Measurements from ENCODE around the gene BOD1L1. TPM values are rescaled to one million over a fixed set of nuclear protein-coding genes. Genes with fewer than 3 reads are reported as not detected.
A peak's percentile ranks its signal among the peaks of the same experiment; 100 is the strongest.

BOD1L1 gene
- total and polyA plus RNA-seq, 2 donors (not counting 1 experiment from before 2014, with no cell fraction given) = 20.2 to 109 TPM

GRCh38 chr4:13539047-13539618, 88.4 kb downstream of the BOD1L1 start:
- H3K4me3 ChIP-seq (ENCODE audit: control extremely low read depth in 1 of 5, extremely low read depth in 1 of 5, insufficient read depth in 1 of 5, low read depth in 2 of 5, low read length in 4 of 5) = no peak overlapping the region
- ATAC-seq (ENCODE audit: low read depth) (no peak), DNase-seq (peak; percentile 38)
- no peaks in the 10 kb centered on the region for H4K20me1 ChIP-seq (ENCODE audit: control insufficient read depth, insufficient read depth, low read length, poor library complexity, severe bottlenecking)
- ChIA-PET CTCF (interaction anchor here (0.6 kb wide), 1 partner anchor 9 kb away, joined by 3 read pairs; no protein-coding TSS in a partner anchor), POLR2A (interaction anchor here (0.6 kb wide), 1 partner anchor 82 kb away, joined by 7 read pairs; no protein-coding TSS in a partner anchor)
- TF ChIP-seq EZH2 (IDR thresholded peaks at IDR 0.05; ENCODE audit: borderline replicate concordance, insufficient read depth, low read depth, low read length, poor library complexity, severe bottlenecking) = no peak
- TF ChIP-seq, protein P1, sequence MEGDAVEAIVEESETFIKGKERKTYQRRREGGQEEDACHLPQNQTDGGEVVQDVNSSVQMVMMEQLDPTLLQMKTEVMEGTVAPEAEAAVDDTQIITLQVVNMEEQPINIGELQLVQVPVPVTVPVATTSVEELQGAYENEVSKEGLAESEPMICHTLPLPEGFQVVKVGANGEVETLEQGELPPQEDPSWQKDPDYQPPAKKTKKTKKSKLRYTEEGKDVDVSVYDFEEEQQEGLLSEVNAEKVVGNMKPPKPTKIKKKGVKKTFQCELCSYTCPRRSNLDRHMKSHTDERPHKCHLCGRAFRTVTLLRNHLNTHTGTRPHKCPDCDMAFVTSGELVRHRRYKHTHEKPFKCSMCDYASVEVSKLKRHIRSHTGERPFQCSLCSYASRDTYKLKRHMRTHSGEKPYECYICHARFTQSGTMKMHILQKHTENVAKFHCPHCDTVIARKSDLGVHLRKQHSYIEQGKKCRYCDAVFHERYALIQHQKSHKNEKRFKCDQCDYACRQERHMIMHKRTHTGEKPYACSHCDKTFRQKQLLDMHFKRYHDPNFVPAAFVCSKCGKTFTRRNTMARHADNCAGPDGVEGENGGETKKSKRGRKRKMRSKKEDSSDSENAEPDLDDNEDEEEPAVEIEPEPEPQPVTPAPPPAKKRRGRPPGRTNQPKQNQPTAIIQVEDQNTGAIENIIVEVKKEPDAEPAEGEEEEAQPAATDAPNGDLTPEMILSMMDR (IDR thresholded peaks at IDR 0.05) = no peak
- peaks cover 1 to 98% (median 47%) of the 10 kb centered on the region in 3 donors for H3K9me3 ChIP-seq (ENCODE audit: control extremely low read depth in 1 of 3, control insufficient read depth in 2 of 3, insufficient read depth in 1 of 3, low read length in 2 of 3)
- WGBS (ENCODE audit: insufficient coverage) = 11% methylated on average over 11 of the region's 23 CpGs
- Mint-ChIP-seq H3K27me3 (peaks cover 64% of the 10 kb centered on the region), H3K4me1 (peaks cover 20% of the 10 kb centered on the region), H3K4me3 (no peak overlapping the region), H3K9me3 (ENCODE audit: insufficient read depth) (peaks cover 7% of the 10 kb centered on the region), H3K27ac (no peak overlapping the region)
- no peak overlapping the region for H2AFZ ChIP-seq (ENCODE audit: insufficient read depth, low read depth, low read length, poor library complexity, severe bottlenecking)
- H3K9ac ChIP-seq (ENCODE audit: low read length) = no peak overlapping the region
- H3K79me2 ChIP-seq (ENCODE audit: control insufficient read depth, insufficient read depth, low read length) = no peaks in the 10 kb centered on the region
- no peaks in the 10 kb centered on the region for H3K36me3 ChIP-seq (replicated peaks in 1 of 2; ENCODE audit: control extremely low read depth in 1 of 2, control insufficient read depth in 1 of 2, extremely low read depth in 1 of 2, insufficient read depth in 2 of 2, low read length in 1 of 2)
- intact Hi-C loops (cut with micrococcal nuclease) = no loop called here
- no peak overlapping the region for H3K4me2 ChIP-seq (replicated peaks; ENCODE audit: low read depth, low read length, poor library complexity, severe bottlenecking)
- peaks cover 0 to 100% (median 90%) of the 10 kb centered on the region in 4 experiments for H3K27me3 ChIP-seq (replicated peaks in 1 of 4; ENCODE audit: control extremely low read depth in 1 of 4, control insufficient read depth in 3 of 4, insufficient read depth in 4 of 4, low read length in 3 of 4)
- H3K4me1 ChIP-seq (ENCODE audit: control insufficient read depth in 2 of 2, insufficient read depth in 2 of 2, low read length in 2 of 2) = peaks cover 50 to 69% of the 10 kb centered on the region in 2 donors
- no peak overlapping the region for H3K27ac ChIP-seq (ENCODE audit: low read length in 2 of 2)

- peaks cover 0 to 100% (median 93%) of the 10 kb centered on the region in 4 experiments for H3K27me3 ChIP-seq (replicated peaks in 1 of 4; ENCODE audit: control extremely low read depth in 1 of 4, control insufficient read depth in 3 of 4, insufficient read depth in 4 of 4, low read length in 3 of 4)
- WGBS (ENCODE audit: insufficient coverage) = 30% methylated on average over 9 of the region's 16 CpGs
Measured at GRCh38 chr4:13538427-13538973, 89.0 kb downstream of the BOD1L1 start.

More at GRCh38 chr4:13538427-13538973, 89.0 kb downstream of the BOD1L1 start:
- Histone ChIP-seq H3K79me2 (ENCODE audit: control insufficient read depth, insufficient read depth, low read length) (no peaks in the 10 kb centered on the region), H3K4me3 (ENCODE audit: control extremely low read depth in 1 of 5, extremely low read depth in 1 of 5, insufficient read depth in 1 of 5, low read depth in 2 of 5, low read length in 4 of 5) (no peak overlapping the region), H3K4me1 (ENCODE audit: control insufficient read depth in 2 of 2, insufficient read depth in 2 of 2, low read length in 2 of 2) (peaks cover 44 to 67% of the 10 kb centered on the region in 2 donors), H4K20me1 (ENCODE audit: control insufficient read depth, insufficient read depth, low read length, poor library complexity, severe bottlenecking) (no peaks in the 10 kb centered on the region), H3K4me2 (replicated peaks; ENCODE audit: low read depth, low read length, poor library complexity, severe bottlenecking) (no peak overlapping the region), H3K9me3 (ENCODE audit: control extremely low read depth in 1 of 3, control insufficient read depth in 2 of 3, insufficient read depth in 1 of 3, low read length in 2 of 3) (peaks cover 1 to 100% (median 47%) of the 10 kb centered on the region in 3 donors), H3K36me3 (replicated peaks in 1 of 2; ENCODE audit: control extremely low read depth in 1 of 2, control insufficient read depth in 1 of 2, extremely low read depth in 1 of 2, insufficient read depth in 2 of 2, low read length in 1 of 2) (no peaks in the 10 kb centered on the region), H3K27ac (ENCODE audit: low read length in 2 of 2) (no peak overlapping the region), H2AFZ (ENCODE audit: insufficient read depth, low read depth, low read length, poor library complexity, severe bottlenecking) (no peak overlapping the region), H3K9ac (ENCODE audit: low read length) (no peak overlapping the region)
- TF ChIP-seq EZH2 (IDR thresholded peaks at IDR 0.05; ENCODE audit: borderline replicate concordance, insufficient read depth, low read depth, low read length, poor library complexity, severe bottlenecking) = peak; percentile 60
- TF ChIP-seq, protein P1 (IDR thresholded peaks at IDR 0.05) = no peak
- POLR2A ChIA-PET = no interaction called here
- Mint-ChIP-seq H3K27me3 (peaks cover 68% of the 10 kb centered on the region), H3K27ac (peak overlapping the region; percentile 29), H3K4me1 (peaks cover 18% of the 10 kb centered on the region), H3K4me3 (no peak overlapping the region), H3K9me3 (ENCODE audit: insufficient read depth) (peaks cover 7% of the 10 kb centered on the region)
- intact Hi-C loops (cut with micrococcal nuclease) = loop anchor here (1.0 kb wide), 1 partner anchor 40 kb away; no protein-coding TSS in a partner anchor
- no peak for DNase-seq
- no peak for ATAC-seq (ENCODE audit: low read depth)
- CTCF ChIA-PET = interaction anchor here (0.6 kb wide), 1 partner anchor 10 kb away, joined by 3 read pairs; no protein-coding TSS in a partner anchor

Data from B cell (primary cell).